ENCODE data around the gene ZNF608.

DNA sequence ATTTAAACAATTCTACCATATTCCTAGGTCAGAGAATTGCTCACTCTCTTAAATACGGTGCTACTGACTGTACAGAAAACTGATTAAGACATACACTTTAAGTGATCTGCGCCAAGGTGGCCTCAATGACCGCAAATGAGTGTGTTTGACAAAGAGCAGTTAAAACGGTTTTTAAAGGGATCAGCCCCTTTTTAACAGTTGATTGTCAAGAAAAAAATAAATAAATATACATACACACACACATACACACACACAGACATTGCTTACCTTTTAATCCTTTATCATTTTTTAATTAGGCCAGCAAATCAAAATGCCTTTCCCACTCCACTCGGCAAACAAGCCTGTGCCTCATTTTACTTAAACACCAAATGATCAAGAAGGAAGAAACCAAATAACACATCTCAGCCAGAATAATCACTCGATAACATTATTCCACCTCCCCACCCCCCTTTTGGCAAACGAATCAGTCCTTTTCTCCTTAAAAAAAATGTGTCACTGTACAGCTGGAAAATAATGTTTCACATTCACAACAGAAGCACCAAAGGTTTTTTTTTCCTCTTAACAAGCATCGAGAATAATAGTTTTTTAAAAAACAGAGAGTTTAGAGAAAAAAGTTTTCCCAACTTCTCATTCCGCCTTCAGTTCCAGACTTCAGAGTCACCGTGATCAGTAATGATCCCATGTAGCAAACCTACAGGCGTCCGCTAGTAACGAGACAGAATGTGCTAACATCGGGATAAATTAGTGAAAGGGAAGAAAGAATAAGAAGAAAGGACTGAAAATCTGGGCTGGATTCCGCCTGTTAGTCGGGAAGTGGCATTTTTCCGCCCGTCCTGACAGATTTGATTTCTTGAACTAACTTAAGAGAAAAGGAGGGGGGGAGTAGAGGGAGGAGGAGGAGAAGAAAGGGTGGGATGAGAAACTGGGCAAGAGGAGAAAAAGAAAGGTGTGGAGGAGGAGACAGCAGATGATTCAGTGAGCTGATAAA is at the start of gene ZNF608:
- TF ChIP-seq, protein P1, sequence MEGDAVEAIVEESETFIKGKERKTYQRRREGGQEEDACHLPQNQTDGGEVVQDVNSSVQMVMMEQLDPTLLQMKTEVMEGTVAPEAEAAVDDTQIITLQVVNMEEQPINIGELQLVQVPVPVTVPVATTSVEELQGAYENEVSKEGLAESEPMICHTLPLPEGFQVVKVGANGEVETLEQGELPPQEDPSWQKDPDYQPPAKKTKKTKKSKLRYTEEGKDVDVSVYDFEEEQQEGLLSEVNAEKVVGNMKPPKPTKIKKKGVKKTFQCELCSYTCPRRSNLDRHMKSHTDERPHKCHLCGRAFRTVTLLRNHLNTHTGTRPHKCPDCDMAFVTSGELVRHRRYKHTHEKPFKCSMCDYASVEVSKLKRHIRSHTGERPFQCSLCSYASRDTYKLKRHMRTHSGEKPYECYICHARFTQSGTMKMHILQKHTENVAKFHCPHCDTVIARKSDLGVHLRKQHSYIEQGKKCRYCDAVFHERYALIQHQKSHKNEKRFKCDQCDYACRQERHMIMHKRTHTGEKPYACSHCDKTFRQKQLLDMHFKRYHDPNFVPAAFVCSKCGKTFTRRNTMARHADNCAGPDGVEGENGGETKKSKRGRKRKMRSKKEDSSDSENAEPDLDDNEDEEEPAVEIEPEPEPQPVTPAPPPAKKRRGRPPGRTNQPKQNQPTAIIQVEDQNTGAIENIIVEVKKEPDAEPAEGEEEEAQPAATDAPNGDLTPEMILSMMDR (IDR thresholded peaks at IDR 0.05; ENCODE audit: insufficient read depth, low read length, poor library complexity, severe bottlenecking), result no peak
- no peak for TF ChIP-seq EZH2phosphoT487 (conservative IDR thresholded peaks at IDR 0.05; ENCODE audit: low read length)

All from SU-DHL-6 (cell line).